HCT116 (cell line): ENCODE measurements around the gene FOXN3. TPM values are rescaled to one million over a fixed set of nuclear protein-coding genes. Genes with fewer than 3 reads are reported as not detected.

Experiments used
- ATAC-seq: fragments of 200-7000 bp; cut with Tn5 transposase; 2 replicates; pipeline ENCODE4 v1.9.1; 2020; ENCODE audit warnings: mild to moderate bottlenecking, moderate library complexity
- BruUV-seq: library from RNA; stranded (reverse); fragments of 400-500 nt; replicated peaks from 2 replicates; lab custom pipeline; 2021; lab: Mats Ljungman, UMichigan
- CTCF ChIA-PET: fragments of 300-600 bp; sonication (Branson Sonifier 250); formaldehyde crosslinking; loops from one replicate; lab custom pipeline; 2021; ENCODE audit warnings: antibody characterized with exemption; lab: Charles Lee
- POLR2A ChIA-PET: fragments of 300-600, 350-600 bp; sonication (Branson Sonifier 250); formaldehyde crosslinking; loops from one replicate; lab custom pipeline; 2021; ENCODE audit warnings: antibody characterized with exemption; lab: Charles Lee
- RAD21 ChIA-PET, 2 experiments: fragments of 300-600 bp; sonication (Branson Sonifier 250); formaldehyde crosslinking; loops; one replicate each; lab custom pipeline; 2023; ENCODE audit warnings: low total read pairs in 2 of 2; ENCODE audit not compliant: uncharacterized antibody in 2 of 2, unreplicated experiment in 2 of 2, low non-redundant PET in 1 of 2; lab: Charles Lee
- DNase-seq: peaks from one replicate; pipeline ENCODE4 v3.0.0-alpha.2; 2010; ENCODE audit warnings: low read depth, low spot score
- H2AFZ ChIP-seq: fragments of 200-600 bp; shearing (Covaris generic), sonication (generic); 2 replicates; pipeline ENCODE4 v1.6.1; 2017; ENCODE audit warnings: low read depth, mixed run types, mixed read lengths, antibody characterized with exemption, low read length; ENCODE audit not compliant: poor library complexity, severe bottlenecking
- H3K27ac ChIP-seq: 2 replicates; pipeline ENCODE4 v1.5.1; 2012; ENCODE audit warnings: low read depth, low read length
- H3K27me3 ChIP-seq: fragments of 200-600 bp; sonication (generic); 2 replicates; pipeline ENCODE4 v1.6.1; 2016; ENCODE audit warnings: mixed run types, low read length, mixed read lengths; ENCODE audit not compliant: insufficient read depth
- H3K36me3 ChIP-seq, 2 experiments: fragments of 200-500 bp in 1 of 2; fragments of 200-600 bp in 1 of 2; sonication (Bioruptor generic) in 1 of 2; sonication (generic) in 1 of 2; 2 replicates each; pipeline versions ENCODE4 v1.5.1 to v1.6.1; 2014 to 2016; ENCODE audit warnings: low read length in 2 of 2, inconsistent platforms in 1 of 2, mixed read lengths in 1 of 2, mixed run types in 1 of 2; ENCODE audit not compliant: insufficient read depth in 2 of 2, control insufficient read depth in 1 of 2
- H3K4me1 ChIP-seq, 2 experiments: fragments of 200-600 bp in 1 of 2; sonication (generic) in 1 of 2; 2 replicates each; pipeline versions ENCODE4 v1.5.1 to v1.6.1; 2012 to 2017; ENCODE audit warnings: low read length in 2 of 2, inconsistent platforms in 1 of 2, mild to moderate bottlenecking in 1 of 2, mixed read lengths in 1 of 2, mixed run types in 1 of 2, moderate library complexity in 1 of 2; ENCODE audit not compliant: insufficient read depth in 2 of 2, control insufficient read depth in 1 of 2
- H3K4me2 ChIP-seq: fragments of 200-600 bp; sonication (generic); 2 replicates; pipeline ENCODE4 v1.6.1; 2017; ENCODE audit warnings: mixed run types, low read length, mixed read lengths
- H3K4me3 ChIP-seq, 2 experiments: fragments of 200-600 bp in 1 of 2; sonication (generic) in 1 of 2; replicated peaks in 1 of 2; 2 replicates each; pipeline ENCODE4 v1.5.1; 2011 to 2016; ENCODE audit warnings: low read length in 2 of 2, control low read depth in 1 of 2, low read depth in 1 of 2, mild to moderate bottlenecking in 1 of 2, mixed read lengths in 1 of 2, mixed run types in 1 of 2
- H3K79me2 ChIP-seq: fragments of 200-600 bp; sonication (generic); 2 replicates; pipeline ENCODE4 v1.6.1; 2017; ENCODE audit warnings: mild to moderate bottlenecking, mixed run types, low read length, moderate library complexity, mixed read lengths; ENCODE audit not compliant: insufficient read depth
- H3K9ac ChIP-seq: fragments of 200-600 bp; sonication (generic); 2 replicates; pipeline ENCODE4 v1.6.1; 2016; ENCODE audit warnings: low read length, mixed read lengths
- H3K9me2 ChIP-seq: fragments of 200-600 bp; sonication (generic), shearing (Covaris generic); 2 replicates; pipeline ENCODE4 v1.6.1; 2017; ENCODE audit warnings: mixed run types, mild to moderate bottlenecking, moderate library complexity; ENCODE audit not compliant: insufficient read depth
- H3K9me3 ChIP-seq, 2 experiments: fragments of 200-500 bp in 1 of 2; fragments of 200-600 bp in 1 of 2; sonication (Bioruptor generic) in 1 of 2; sonication (generic) in 1 of 2; 2 replicates each; pipeline ENCODE4 v1.6.1; 2014 to 2017; ENCODE audit warnings: low read length in 2 of 2, mixed read lengths in 2 of 2, inconsistent platforms in 1 of 2, low read depth in 1 of 2, mild to moderate bottlenecking in 1 of 2, mixed run types in 1 of 2, moderate library complexity in 1 of 2; ENCODE audit not compliant: control insufficient read depth in 1 of 2, insufficient read depth in 1 of 2
- H4K20me1 ChIP-seq: fragments of 200-600 bp; sonication (generic), shearing (Covaris generic); 2 replicates; pipeline ENCODE4 v1.6.1; 2017; ENCODE audit warnings: mixed run types, mild to moderate bottlenecking, moderate library complexity; ENCODE audit not compliant: insufficient read depth
- CEBPB ChIP-seq: IDR thresholded peaks from 2 replicates; pipeline ENCODE4 v1.6.1; 2012; ENCODE audit warnings: low read depth
- MAX ChIP-seq: IDR thresholded peaks from 2 replicates; pipeline ENCODE4 v1.6.1; 2012
- POLR2A ChIP-seq: IDR thresholded peaks from 2 replicates; pipeline ENCODE4 v1.7.0; 2011; ENCODE audit warnings: borderline replicate concordance; ENCODE audit not compliant: insufficient read depth, insufficient read length; ENCODE audit errors: extremely low read depth
- RAD21 ChIP-seq: IDR thresholded peaks from 2 replicates; pipeline ENCODE4 v1.6.1; 2012; ENCODE audit warnings: low read depth, mild to moderate bottlenecking
- REST ChIP-seq: IDR thresholded peaks from 2 replicates; pipeline ENCODE4 v1.6.1; 2012; ENCODE audit warnings: low read depth
- SP1 ChIP-seq: IDR thresholded peaks from 2 replicates; pipeline ENCODE4 v1.6.1; 2012; ENCODE audit warnings: low read depth
- ZNF274 ChIP-seq: fragments of 200-500 bp; sonication (Bioruptor generic); IDR thresholded peaks from 2 replicates; pipeline ENCODE4 v1.6.1; 2014; ENCODE audit warnings: mild to moderate bottlenecking, low read depth, low read length, inconsistent platforms
- intact Hi-C: fragments of 100-400 bp; cut with micrococcal nuclease; formaldehyde crosslinking; loops from 2 replicates; pipeline ENCODE4 v1.10.0; 2022
- total RNA-seq: library from RNA; stranded (reverse); gene quantifications from one replicate; pipeline ENCODE4 v1.2.1, GENCODE V29; 2021; ENCODE audit not compliant: unreplicated experiment

Gene FOXN3
- total RNA-seq, 1 experiment from 2014 or later = 20.0 TPM

- H3K9me3 ChIP-seq = no peaks in the 10 kb centered on the region
- no peaks in the 10 kb centered on the region for H3K27me3 ChIP-seq
- ChIA-PET CTCF (no interaction called here), POLR2A (no interaction called here), RAD21 (no interaction called here)
- ATAC-seq (no peak), DNase-seq (no peak)
- H3K4me2 ChIP-seq = no peak overlapping the region
- TF ChIP-seq CEBPB (no peak), SP1 (no peak), POLR2A (no peak), REST (no peak), MAX (no peak), RAD21 (no peak), ZNF274 (no peak)
- intact Hi-C loops = no loop called here
- H3K9ac ChIP-seq = no peak overlapping the region
- H3K4me3 ChIP-seq = no peak overlapping the region
- H3K36me3 ChIP-seq = peaks cover 6% of the 10 kb centered on the region in 2 experiments; a peak in 3 of 4 replicates
- H2AFZ ChIP-seq = no peak overlapping the region
- H3K9me2 ChIP-seq = no peaks in the 10 kb centered on the region
- no peaks in the 10 kb centered on the region for H4K20me1 ChIP-seq
- no peak overlapping the region for H3K27ac ChIP-seq
- H3K4me1 ChIP-seq = peaks cover 0 to 12% of the 10 kb centered on the region in 2 experiments; a peak in 2 of 4 replicates
- no peaks in the 10 kb centered on the region for H3K79me2 ChIP-seq
- no TSS peak for BruUV-seq
Observed at GRCh38 chr14:89409961-89410360, 7.1 kb downstream of the FOXN3 start.
